NT2/D1 (cell line): ENCODE measurements around the gene UCKL1.

ENCODE experiments used
- DNase-seq: peaks from one replicate; pipeline ENCODE4 v3.0.0-alpha.2; 2011; ENCODE audit warnings: low read depth, low spot score
- H3K27me3 ChIP-seq: 2 replicates; pipeline ENCODE4 v1.6.0; 2011; ENCODE audit warnings: mild to moderate bottlenecking; ENCODE audit not compliant: insufficient read length, insufficient read depth
- H3K36me3 ChIP-seq: 2 replicates; pipeline ENCODE4 v1.6.1; 2011; ENCODE audit warnings: mild to moderate bottlenecking, low read length, mixed read lengths; ENCODE audit not compliant: insufficient read depth, insufficient read length
- H3K4me1 ChIP-seq: 2 replicates; pipeline ENCODE4 v1.5.1; 2011; ENCODE audit not compliant: insufficient read depth, insufficient read length
- H3K4me3 ChIP-seq: 2 replicates; pipeline ENCODE4 v1.5.1; 2011; ENCODE audit warnings: low read depth; ENCODE audit not compliant: insufficient read length
- H3K9ac ChIP-seq: 2 replicates; pipeline ENCODE4 v1.6.0; 2011; ENCODE audit warnings: low read depth; ENCODE audit not compliant: insufficient read length
- H3K9me3 ChIP-seq: 2 replicates; pipeline ENCODE4 v1.5.1; 2011; ENCODE audit warnings: mild to moderate bottlenecking, low read length; ENCODE audit not compliant: insufficient read depth
- SUZ12 ChIP-seq: IDR thresholded peaks from 2 replicates; pipeline ENCODE4 v1.6.1; 2011; ENCODE audit not compliant: insufficient read length, insufficient read depth; ENCODE audit errors: extremely low read depth
- YY1 ChIP-seq: IDR thresholded peaks from 2 replicates; pipeline ENCODE4 v1.6.1; 2011; ENCODE audit not compliant: insufficient read length, insufficient read depth
- ZNF274 ChIP-seq: IDR thresholded peaks from 2 replicates; pipeline ENCODE4 v1.6.1; 2011; ENCODE audit warnings: mild to moderate bottlenecking, low read depth, low read length

The UCKL1 gene

DNA sequence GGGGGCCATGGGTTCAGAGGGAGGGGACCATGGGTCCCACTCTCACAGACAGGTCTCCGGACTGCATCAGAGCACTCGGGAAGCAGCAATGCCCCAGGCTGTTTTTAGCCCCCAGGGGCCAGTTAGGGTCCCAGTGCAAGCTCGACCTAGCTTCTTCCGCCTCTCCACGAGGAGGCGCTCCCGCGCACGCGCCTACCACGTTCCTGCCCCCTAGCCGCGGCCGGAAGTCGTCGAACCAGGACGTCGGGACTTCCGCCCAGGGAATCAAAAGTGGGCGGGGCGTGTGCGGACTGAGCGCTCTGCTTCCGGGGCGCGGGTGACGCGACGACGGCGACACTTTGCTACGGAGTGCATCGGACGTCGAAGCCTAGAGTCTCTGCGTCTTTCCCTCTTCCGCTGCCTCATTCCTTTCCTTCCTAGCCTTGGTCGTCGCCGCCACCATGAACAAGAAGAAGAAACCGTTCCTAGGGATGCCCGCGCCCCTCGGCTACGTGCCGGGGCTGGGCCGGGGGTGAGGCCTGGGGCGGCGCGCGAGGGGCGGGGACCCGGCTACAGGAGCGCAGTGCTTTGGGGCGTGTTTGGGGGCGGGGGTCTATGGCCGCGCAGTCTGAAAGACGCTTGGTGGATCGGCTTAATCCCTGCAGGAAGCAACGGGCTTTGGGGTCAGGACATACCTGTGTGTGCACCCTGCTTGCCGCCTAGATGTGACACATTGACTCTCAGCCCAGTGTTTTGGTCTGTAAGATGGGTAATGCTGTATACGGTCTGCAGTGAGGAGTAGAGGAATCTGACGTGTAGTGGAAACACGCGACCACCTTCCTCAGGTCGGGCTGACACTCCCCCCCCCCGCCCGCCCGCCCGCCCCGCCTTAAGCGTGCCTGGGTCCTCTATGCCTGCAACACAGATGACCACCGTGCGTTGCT is 24.9 kb upstream of the UCKL1 start, which contains the start of gene PRPF6:
TSS of gene PRPF6 (plus strand) at position 327 of the 923 bp plus-strand sequence. CDS start at position 441, 114 bp downstream.
- Histone ChIP-seq H3K9me3 (no peaks in the 10 kb centered on the region), H3K9ac (peak within 1 kb of the TSS; percentile 91), H3K4me3 (peak within 1 kb of the TSS; percentile 88), H3K4me1 (peaks cover 22% of the 10 kb centered on the region), H3K27me3 (peaks cover 34% of the 10 kb centered on the region), H3K36me3 (peaks cover 36% of the 10 kb centered on the region)
- peak; percentile 98 for DNase-seq
- TF ChIP-seq YY1, result no peak
- no peak for TF ChIP-seq ZNF274
- no peak for TF ChIP-seq SUZ12

DNA sequence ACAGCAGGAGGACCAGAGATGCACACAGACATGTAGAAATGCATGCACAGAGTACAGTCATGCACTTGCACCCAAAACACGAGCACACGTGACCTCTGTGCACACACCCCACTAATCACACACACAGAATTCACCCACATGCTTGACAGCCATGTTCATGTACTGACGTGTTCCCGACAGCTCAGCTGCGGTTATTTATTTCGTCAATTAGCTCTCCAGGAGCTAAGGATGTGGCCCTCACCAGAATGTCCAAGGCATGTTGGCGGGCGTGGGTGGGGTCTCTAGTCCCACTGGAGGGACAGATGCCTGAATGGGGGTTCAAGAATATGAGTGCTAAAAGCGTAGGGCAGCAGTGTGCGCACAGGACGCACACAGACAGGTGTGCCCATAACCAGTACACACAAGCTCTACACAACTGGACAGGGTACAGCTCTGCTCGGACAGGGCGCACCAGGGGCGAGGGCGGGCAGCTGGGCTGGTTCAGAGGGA is 24.1 kb upstream of the UCKL1 start:
- peaks cover 22% of the 10 kb centered on the region for H3K4me1 ChIP-seq
- DNase-seq, result no peak
- H3K27me3 ChIP-seq, result peaks cover 34% of the 10 kb centered on the region
- H3K9ac ChIP-seq, result peak overlapping the region; percentile 73
- H3K9me3 ChIP-seq, result no peaks in the 10 kb centered on the region
- H3K36me3 ChIP-seq, result peaks cover 29% of the 10 kb centered on the region
- peak overlapping the region; percentile 65 for H3K4me3 ChIP-seq
- TF ChIP-seq YY1, result no peak
- no peak for TF ChIP-seq ZNF274
- no peak for TF ChIP-seq SUZ12

DNA sequence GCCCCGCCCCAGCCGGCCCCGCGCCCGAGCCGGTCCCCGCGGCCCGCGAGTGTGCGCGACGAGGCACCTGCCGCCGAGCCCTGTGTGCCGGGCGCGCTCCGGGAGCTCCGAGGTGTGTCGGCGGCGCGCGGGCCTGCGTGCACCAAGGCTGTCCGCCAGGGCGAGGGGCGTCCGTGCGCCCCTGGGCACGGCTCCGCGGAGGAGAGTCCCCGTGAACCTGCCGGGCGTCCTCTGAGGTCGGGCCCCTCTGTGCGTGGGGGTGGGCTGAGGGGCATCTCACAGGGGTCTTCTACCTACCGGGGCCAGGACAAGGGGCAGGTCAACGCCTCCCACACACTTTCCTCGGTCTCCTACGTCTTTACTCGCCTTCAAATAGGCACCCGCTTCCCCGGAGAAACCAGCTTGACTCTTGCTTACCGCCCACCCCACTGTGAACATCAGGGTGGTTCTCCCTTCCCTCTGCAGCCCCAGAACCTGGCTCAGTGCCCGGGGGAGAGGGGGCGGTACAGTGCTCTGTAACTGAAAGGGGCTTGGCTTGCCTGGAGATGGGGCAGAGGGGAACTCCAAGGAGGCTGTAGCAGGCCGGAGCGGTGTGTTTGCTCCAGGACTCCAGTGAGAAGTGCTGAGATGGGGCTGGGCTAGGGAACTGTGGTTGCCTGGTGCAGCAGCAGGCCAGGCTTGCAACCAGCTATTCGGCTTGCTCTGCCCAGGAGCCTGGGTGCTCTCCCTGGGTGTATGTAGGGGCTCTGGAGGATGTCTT is 23.5 kb upstream of the UCKL1 start, which contains the start of gene SAMD10:
TSS of gene SAMD10 (minus strand) at position 86 of the 760 bp plus-strand sequence. CDS start 175 bp downstream, outside the sequence.
- H3K9ac ChIP-seq, result peak within 1 kb of the TSS; percentile 81
- H3K36me3 ChIP-seq, result peaks cover 23% of the 10 kb centered on the region
- H3K4me1 ChIP-seq, result peaks cover 22% of the 10 kb centered on the region
- peak within 1 kb of the TSS; percentile 65 for H3K4me3 ChIP-seq
- no peak for DNase-seq
- TF ChIP-seq YY1, result no peak
- TF ChIP-seq SUZ12, result no peak
- no peak for TF ChIP-seq ZNF274
- H3K27me3 ChIP-seq, result peaks cover 34% of the 10 kb centered on the region
- H3K9me3 ChIP-seq, result no peaks in the 10 kb centered on the region

DNA sequence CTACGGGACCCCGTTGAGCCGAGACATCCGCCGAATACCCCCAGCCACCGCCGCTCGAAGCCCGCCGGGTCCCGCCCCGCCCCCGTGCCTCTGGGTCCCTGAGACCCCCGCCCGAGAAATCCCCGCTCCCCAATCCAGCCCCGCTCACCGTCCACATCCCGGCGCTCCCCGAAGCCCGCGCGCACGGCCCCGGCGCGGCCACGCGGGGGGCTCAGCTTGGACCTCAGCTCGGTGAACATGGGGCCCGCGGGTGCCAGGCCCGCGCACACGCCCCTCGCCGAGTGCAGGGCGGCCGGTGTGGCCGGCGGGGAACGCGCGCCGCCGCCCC is 23.0 kb upstream of the UCKL1 start:
- Histone ChIP-seq H3K27me3 (peaks cover 34% of the 10 kb centered on the region), H3K36me3 (peaks cover 18% of the 10 kb centered on the region), H3K4me1 (peaks cover 24% of the 10 kb centered on the region), H3K9ac (peak overlapping the region; percentile 81), H3K9me3 (no peaks in the 10 kb centered on the region), H3K4me3 (peak overlapping the region; percentile 65)
- DNase-seq, result no peak
- TF ChIP-seq YY1 (no peak), SUZ12 (no peak), ZNF274 (no peak)

DNA sequence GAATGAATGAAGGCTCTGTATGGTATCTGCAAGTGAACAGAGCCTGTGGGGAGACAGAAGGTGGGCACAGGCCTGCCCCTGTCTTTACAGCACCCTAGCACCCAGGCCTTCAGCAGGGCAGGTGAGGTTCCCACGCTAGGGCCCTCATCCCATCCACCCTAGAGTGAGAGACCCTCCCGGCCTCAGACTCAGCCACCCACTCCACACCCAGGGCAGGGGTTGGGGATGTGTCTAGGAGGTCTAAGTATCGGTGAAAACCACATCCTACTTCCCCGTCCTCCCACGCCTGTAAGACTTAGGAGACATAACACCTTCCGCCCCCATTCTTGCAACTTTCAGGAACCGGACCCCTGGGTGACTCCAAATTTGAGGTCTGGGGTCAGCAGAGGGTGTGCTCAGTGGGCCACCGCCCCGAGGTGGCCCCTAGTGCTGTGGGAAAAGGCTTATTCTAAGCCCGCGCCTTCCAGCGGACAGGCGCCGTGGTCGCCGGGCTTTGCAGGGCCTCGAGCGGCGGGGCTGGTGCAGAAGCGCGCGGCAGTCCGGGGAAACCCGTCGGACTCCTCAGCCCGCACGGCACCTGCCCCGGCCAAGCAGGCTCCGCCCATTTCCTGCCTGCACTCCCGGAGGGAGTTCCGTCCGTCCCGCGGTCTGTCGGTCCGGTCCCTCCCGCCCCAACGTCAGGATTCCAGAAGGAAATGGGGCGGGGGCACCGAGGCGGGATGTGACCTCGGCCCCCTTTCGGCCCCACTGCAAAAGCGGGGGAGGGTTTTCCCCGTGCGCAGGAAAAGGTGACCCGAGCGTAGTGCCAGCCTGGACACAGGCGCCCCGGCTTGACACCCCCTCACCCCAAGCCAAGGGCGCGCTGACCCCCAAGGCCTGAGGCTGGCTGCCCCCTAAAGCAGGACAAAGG is 22.4 kb upstream of the UCKL1 start:
- TF ChIP-seq SUZ12, result no peak
- TF ChIP-seq ZNF274, result no peak
- no peak for TF ChIP-seq YY1
- Histone ChIP-seq H3K9ac (peak overlapping the region; percentile 81), H3K36me3 (peaks cover 12% of the 10 kb centered on the region), H3K4me3 (peak overlapping the region; percentile 65), H3K4me1 (peaks cover 26% of the 10 kb centered on the region), H3K27me3 (peaks cover 34% of the 10 kb centered on the region), H3K9me3 (no peaks in the 10 kb centered on the region)
- no peak for DNase-seq

DNA sequence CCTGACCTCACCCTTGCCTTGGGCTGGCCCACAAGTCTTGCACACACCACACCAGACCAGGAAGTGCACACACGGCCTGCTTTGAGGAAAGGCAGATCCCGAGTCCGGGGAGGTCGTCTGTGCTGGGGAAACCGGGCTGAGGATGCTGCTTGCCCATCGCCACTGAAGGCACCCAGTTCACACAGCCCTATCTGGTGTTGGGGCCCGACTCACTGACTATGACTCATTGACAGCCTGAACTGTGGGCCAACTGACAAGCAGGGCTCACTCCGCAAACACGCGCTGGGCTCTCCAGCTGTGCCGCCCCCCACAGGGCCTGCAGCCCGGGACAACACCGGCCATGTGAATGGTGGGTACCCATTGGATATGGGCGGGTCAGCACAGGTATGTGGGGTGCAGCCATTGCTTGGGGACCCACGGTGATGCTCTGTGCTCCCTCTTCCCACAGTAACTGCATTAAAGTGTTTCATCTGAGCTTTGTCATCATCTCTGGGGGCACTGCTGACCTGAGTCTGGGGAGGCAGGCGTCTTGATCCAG is 21.6 kb upstream of the UCKL1 start:
- no peak overlapping the region for H3K9ac ChIP-seq
- H3K4me3 ChIP-seq, result no peak overlapping the region
- no peak for TF ChIP-seq YY1
- H3K9me3 ChIP-seq, result no peaks in the 10 kb centered on the region
- H3K36me3 ChIP-seq, result peaks cover 5% of the 10 kb centered on the region
- DNase-seq, result no peak
- peaks cover 29% of the 10 kb centered on the region for H3K4me1 ChIP-seq
- peaks cover 34% of the 10 kb centered on the region for H3K27me3 ChIP-seq
